GM23338 (cell line): ENCODE data around the gene RMND1. TPM values are rescaled to one million over a fixed set of nuclear protein-coding genes. Genes with fewer than 3 reads are reported as not detected.

Experiments used
- ATAC-seq: fragments of 200-7000 bp; cut with Tn5 transposase; 3 replicates; pipeline ENCODE4 v1.9.1; 2020
- DNase-seq: peaks from one replicate; pipeline ENCODE4 v3.0.0-alpha.2; 2015; ENCODE audit warnings: low spot score
- H2AFZ ChIP-seq: fragments of 200-600 bp; sonication (generic); 2 replicates; pipeline ENCODE4 v1.8.0; 2016; ENCODE audit warnings: antibody characterized with exemption, mild to moderate bottlenecking, moderate library complexity
- H3F3A ChIP-seq: fragments of 200-600 bp; sonication (generic); replicated peaks from 2 replicates; pipeline ENCODE4 v1.8.0; 2017; ENCODE audit warnings: antibody characterized with exemption, mixed run types, low read depth
- H3K27ac ChIP-seq: fragments of 200-600 bp; sonication (generic); 2 replicates; pipeline ENCODE4 v1.6.1; 2016; ENCODE audit warnings: low read depth
- H3K27me3 ChIP-seq: fragments of 200-600 bp; sonication (generic); 2 replicates; pipeline ENCODE4 v1.8.0; 2016; ENCODE audit warnings: mild to moderate bottlenecking, mixed run types, moderate library complexity; ENCODE audit not compliant: insufficient read depth
- H3K36me3 ChIP-seq: fragments of 200-600 bp; sonication (generic); 2 replicates; pipeline ENCODE4 v1.8.0; 2016; ENCODE audit warnings: mild to moderate bottlenecking; ENCODE audit not compliant: insufficient read depth
- H3K4me1 ChIP-seq: fragments of 200-600 bp; sonication (generic); 2 replicates; pipeline ENCODE4 v1.8.0; 2016; ENCODE audit warnings: mild to moderate bottlenecking, moderate library complexity; ENCODE audit not compliant: insufficient read depth
- H3K4me2 ChIP-seq: fragments of 200-600 bp; sonication (generic); 2 replicates; pipeline ENCODE4 v1.7.1; 2017; ENCODE audit warnings: mixed run types
- H3K4me3 ChIP-seq: fragments of 200-600 bp; sonication (generic); 2 replicates; pipeline ENCODE4 v1.6.1; 2016; ENCODE audit warnings: mixed run types
- H3K79me2 ChIP-seq: fragments of 200-600 bp; sonication (generic); replicated peaks from 2 replicates; pipeline ENCODE4 v1.8.0; 2017; ENCODE audit warnings: mild to moderate bottlenecking; ENCODE audit not compliant: insufficient read depth
- H3K9me2 ChIP-seq: fragments of 200-600 bp; sonication (generic); 2 replicates; pipeline ENCODE4 v1.8.0; 2017; ENCODE audit not compliant: insufficient read depth
- H4K20me1 ChIP-seq: fragments of 200-600 bp; sonication (generic); replicated peaks from 2 replicates; pipeline ENCODE4 v1.8.0; 2017; ENCODE audit warnings: mild to moderate bottlenecking; ENCODE audit not compliant: insufficient read depth
- H3K27ac Mint-ChIP-seq: 2 replicates; pipeline ENCODE4 v1.8.0; 2020; ENCODE audit warnings: inconsistent platforms, mild to moderate bottlenecking, moderate library complexity, mixed read lengths
- H3K27me3 Mint-ChIP-seq: 3 replicates; pipeline ENCODE4 v1.8.0; 2022; ENCODE audit warnings: low read depth, mild to moderate bottlenecking, moderate library complexity, mixed read lengths, inconsistent platforms; ENCODE audit not compliant: insufficient read depth, poor library complexity
- H3K36me3 Mint-ChIP-seq: 3 replicates; pipeline ENCODE4 v1.8.0; 2021; ENCODE audit warnings: low read depth, mild to moderate bottlenecking, inconsistent platforms, moderate library complexity, mixed read lengths
- H3K4me1 Mint-ChIP-seq: 3 replicates; pipeline ENCODE4 v1.8.0; 2020; ENCODE audit warnings: mild to moderate bottlenecking, inconsistent platforms, mixed read lengths
- H3K4me3 Mint-ChIP-seq: 3 replicates; pipeline ENCODE4 v1.8.0; 2021; ENCODE audit warnings: moderate library complexity, mild to moderate bottlenecking, inconsistent platforms, mixed read lengths
- H3K9me3 Mint-ChIP-seq: 3 replicates; pipeline ENCODE4 v1.8.0; 2020; ENCODE audit warnings: moderate library complexity, mild to moderate bottlenecking, inconsistent platforms, mixed read lengths
- EZH2 ChIP-seq: fragments of 200-600 bp; sonication (generic); IDR thresholded peaks from one replicate; pipeline ENCODE4 v1.8.0; 2017; ENCODE audit warnings: antibody characterized with exemption, mild to moderate bottlenecking, low read depth; ENCODE audit not compliant: unreplicated experiment
- POLR2AphosphoS5 ChIP-seq: IDR thresholded peaks from 2 replicates; pipeline ENCODE4 v1.6.1; 2016; ENCODE audit warnings: antibody characterized with exemption, low read depth
- STAT1 ChIP-seq: IDR thresholded peaks from one replicate; pipeline ENCODE4 v1.6.1; 2016; ENCODE audit warnings: antibody characterized with exemption; ENCODE audit not compliant: unreplicated experiment
- ZNF114 ChIP-seq: fragments of 250-450 bp; sonication (Bioruptor Pico); IDR thresholded peaks from 2 replicates; pipeline ENCODE4 v1.5.0; 2020; ENCODE audit warnings: mild to moderate bottlenecking, moderate library complexity
- ZNF462 ChIP-seq: fragments of 250-450 bp; sonication (Bioruptor Pico); IDR thresholded peaks from 2 replicates; pipeline ENCODE4 v1.5.0; 2020; ENCODE audit warnings: mild to moderate bottlenecking, moderate library complexity
- polyA plus RNA-seq: library from polyadenylated mRNA; unstranded; fragments of >200 nt; fragmentation: Nextera tagmentation; extraction: Ambion mirVana; gene quantifications from 2 replicates; pipeline ENCODE4 v1.2.1, GENCODE V29; 2016
- total RNA-seq: library from RNA; depleted of rRNA; stranded (reverse); fragments of >200 nt; shearing (Covaris generic); gene quantifications from 2 replicates; pipeline ENCODE4 v1.2.3, GENCODE V29; 2014
- TF ChIP-seq, protein P1 (sequence below): IDR thresholded peaks from one replicate; pipeline ENCODE4 v1.6.1; 2018; ENCODE audit warnings: antibody characterized with exemption; ENCODE audit not compliant: unreplicated experiment

RMND1 gene
- total and polyA plus RNA-seq, 2 experiments from 2014 or later: 27.5 to 34.4 TPM

DNA sequence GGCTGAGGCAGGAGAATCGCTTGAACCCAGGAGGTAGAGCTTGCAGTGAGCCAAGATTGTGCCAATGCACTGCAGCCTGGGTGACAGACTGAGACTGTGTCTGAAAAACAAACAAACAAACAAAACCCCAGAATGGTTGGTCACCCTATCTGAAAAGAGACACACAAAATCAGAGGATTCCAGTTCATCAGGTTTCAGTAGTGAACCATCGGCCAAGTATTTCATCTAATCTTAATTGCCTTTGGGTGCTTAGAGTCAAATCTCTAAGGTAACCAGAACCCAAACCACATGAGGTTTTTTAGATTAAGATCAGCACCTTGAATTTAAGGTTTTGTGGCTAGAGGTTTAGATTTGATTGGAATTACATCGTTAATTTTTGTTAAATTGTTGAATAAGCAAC, 52.2 kb downstream of the RMND1 start:
- DNase-seq (no peak), ATAC-seq (no peak)
- Histone ChIP-seq H3K79me2 (peaks cover 93% of the 10 kb centered on the region), H3K27ac (no peak overlapping the region), H3K4me1 (no peaks in the 10 kb centered on the region), H4K20me1 (peaks cover 46% of the 10 kb centered on the region), H3K9me2 (no peaks in the 10 kb centered on the region), H3K4me2 (no peak overlapping the region), H3K36me3 (no peaks in the 10 kb centered on the region; the same call in 1 of the 2 replicates), H3K27me3 (no peaks in the 10 kb centered on the region), H2AFZ (no peak overlapping the region), H3F3A (0 out of 2 replicates have a peak, but pooled peaks cover 5% of the 10 kb centered on the region), H3K4me3 (no peak overlapping the region)
- Mint-ChIP-seq H3K36me3 (peaks cover 37% of the 10 kb centered on the region), H3K4me1 (peaks cover 6% of the 10 kb centered on the region; the same call in 2 of the 3 replicates), H3K27me3 (no peaks in the 10 kb centered on the region), H3K9me3 (no peaks in the 10 kb centered on the region), H3K4me3 (no peak overlapping the region), H3K27ac (no peak overlapping the region)
- TF ChIP-seq ZNF462 (CRISPR knock-in tag): no peak
- TF ChIP-seq, protein P1, sequence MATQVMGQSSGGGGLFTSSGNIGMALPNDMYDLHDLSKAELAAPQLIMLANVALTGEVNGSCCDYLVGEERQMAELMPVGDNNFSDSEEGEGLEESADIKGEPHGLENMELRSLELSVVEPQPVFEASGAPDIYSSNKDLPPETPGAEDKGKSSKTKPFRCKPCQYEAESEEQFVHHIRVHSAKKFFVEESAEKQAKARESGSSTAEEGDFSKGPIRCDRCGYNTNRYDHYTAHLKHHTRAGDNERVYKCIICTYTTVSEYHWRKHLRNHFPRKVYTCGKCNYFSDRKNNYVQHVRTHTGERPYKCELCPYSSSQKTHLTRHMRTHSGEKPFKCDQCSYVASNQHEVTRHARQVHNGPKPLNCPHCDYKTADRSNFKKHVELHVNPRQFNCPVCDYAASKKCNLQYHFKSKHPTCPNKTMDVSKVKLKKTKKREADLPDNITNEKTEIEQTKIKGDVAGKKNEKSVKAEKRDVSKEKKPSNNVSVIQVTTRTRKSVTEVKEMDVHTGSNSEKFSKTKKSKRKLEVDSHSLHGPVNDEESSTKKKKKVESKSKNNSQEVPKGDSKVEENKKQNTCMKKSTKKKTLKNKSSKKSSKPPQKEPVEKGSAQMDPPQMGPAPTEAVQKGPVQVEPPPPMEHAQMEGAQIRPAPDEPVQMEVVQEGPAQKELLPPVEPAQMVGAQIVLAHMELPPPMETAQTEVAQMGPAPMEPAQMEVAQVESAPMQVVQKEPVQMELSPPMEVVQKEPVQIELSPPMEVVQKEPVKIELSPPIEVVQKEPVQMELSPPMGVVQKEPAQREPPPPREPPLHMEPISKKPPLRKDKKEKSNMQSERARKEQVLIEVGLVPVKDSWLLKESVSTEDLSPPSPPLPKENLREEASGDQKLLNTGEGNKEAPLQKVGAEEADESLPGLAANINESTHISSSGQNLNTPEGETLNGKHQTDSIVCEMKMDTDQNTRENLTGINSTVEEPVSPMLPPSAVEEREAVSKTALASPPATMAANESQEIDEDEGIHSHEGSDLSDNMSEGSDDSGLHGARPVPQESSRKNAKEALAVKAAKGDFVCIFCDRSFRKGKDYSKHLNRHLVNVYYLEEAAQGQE: no peak
- TF ChIP-seq ZNF114 (CRISPR knock-in tag): no peak
- TF ChIP-seq STAT1: no peak
- TF ChIP-seq POLR2AphosphoS5: no peak
- no peak for TF ChIP-seq EZH2
